ENCODE results near the gene PSG7. TPM values are rescaled to one million over a fixed set of nuclear protein-coding genes. Genes with fewer than 3 reads are reported as not detected.
"Not testable (repeated sequence)": the region's sequence is repeated elsewhere in the genome, so short reads cannot be mapped to it uniquely, and the experiment has no call there.

Gene PSG7
- not detected for total RNA-seq
- not detected for total RNA-seq (2013)

DNA sequence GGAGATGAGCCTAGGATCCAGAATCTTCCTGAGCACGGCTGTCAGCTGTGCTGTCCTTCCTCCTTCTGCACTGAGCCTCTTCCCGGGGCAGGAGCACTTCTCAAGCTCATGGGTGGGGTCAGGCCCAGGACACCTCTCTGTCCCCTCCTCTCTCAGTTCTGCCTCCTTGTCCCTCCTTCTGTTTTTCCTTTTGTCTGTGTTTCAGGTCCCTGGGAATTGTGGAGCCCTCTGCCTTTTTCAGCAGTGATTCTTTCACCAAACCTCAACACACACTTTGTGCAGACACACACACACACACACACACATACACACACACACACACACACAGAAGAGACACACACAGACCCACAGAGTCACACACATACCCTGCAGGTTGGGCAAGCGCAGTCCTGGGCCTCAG is at the start of gene PSG7:
Gene PSG7 (minus strand): TSS at position 101 of the 400 bp plus-strand sequence. CDS start 131 bp downstream, outside the sequence.
- H3K4me3 Mint-ChIP-seq; DNase-seq; H3K36me3 ChIP-seq (ENCODE audit: control insufficient read depth, insufficient read depth, low read length); H3K4me1 Mint-ChIP-seq; H3K27ac ChIP-seq (ENCODE audit: low read length); H3K27ac Mint-ChIP-seq; H3K9me3 Mint-ChIP-seq; ATAC-seq; H3K4me1 ChIP-seq (ENCODE audit: control insufficient read depth, insufficient read depth, low read length); H3K27me3 ChIP-seq (ENCODE audit: control insufficient read depth, insufficient read depth, low read length); H3K9me3 ChIP-seq (ENCODE audit: control insufficient read depth, insufficient read depth, low read length); intact Hi-C loops (cut with micrococcal nuclease); H3K4me3 ChIP-seq (ENCODE audit: low read length); H3K36me3 Mint-ChIP-seq: not testable (repeated sequence)
- WGBS (ENCODE audit: insufficient coverage) = 79% methylated on average over 3 of the region's 3 CpGs
- peaks cover 10 to 28% of the 10 kb centered on the region in 2 donors for H3K27me3 Mint-ChIP-seq (ENCODE audit: low read depth in 2 of 2)

DNA sequence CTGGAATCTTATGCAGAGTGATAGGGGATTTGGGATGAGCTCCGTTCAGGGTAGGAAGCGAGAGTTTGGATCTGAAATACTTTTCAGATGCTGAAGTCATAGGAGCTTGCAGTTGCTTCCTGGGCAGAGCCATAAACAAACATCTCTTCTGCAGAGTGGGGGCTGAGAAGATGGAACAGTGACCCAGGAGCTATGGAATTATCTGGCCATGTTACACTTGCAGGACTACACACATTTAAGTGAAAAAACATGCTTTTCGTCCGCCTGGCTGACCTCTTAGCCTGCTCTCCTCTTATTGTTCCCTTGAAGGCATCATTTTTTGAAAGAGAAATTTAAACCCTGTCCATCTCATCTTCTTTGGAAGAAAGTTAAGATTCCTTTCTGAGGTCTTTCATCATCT is 48.6 kb upstream of the PSG7 start:
- TF ChIP-seq, protein P1, sequence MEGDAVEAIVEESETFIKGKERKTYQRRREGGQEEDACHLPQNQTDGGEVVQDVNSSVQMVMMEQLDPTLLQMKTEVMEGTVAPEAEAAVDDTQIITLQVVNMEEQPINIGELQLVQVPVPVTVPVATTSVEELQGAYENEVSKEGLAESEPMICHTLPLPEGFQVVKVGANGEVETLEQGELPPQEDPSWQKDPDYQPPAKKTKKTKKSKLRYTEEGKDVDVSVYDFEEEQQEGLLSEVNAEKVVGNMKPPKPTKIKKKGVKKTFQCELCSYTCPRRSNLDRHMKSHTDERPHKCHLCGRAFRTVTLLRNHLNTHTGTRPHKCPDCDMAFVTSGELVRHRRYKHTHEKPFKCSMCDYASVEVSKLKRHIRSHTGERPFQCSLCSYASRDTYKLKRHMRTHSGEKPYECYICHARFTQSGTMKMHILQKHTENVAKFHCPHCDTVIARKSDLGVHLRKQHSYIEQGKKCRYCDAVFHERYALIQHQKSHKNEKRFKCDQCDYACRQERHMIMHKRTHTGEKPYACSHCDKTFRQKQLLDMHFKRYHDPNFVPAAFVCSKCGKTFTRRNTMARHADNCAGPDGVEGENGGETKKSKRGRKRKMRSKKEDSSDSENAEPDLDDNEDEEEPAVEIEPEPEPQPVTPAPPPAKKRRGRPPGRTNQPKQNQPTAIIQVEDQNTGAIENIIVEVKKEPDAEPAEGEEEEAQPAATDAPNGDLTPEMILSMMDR (IDR thresholded peaks at IDR 0.05) = no peak
- Mint-ChIP-seq H3K27me3 (ENCODE audit: low read depth in 2 of 2) (peaks cover 13 to 25% of the 10 kb centered on the region in 2 donors), H3K9me3 (peaks cover 4% of the 10 kb centered on the region in 2 donors), H3K27ac (no peak overlapping the region), H3K4me1 (no peaks in the 10 kb centered on the region), H3K4me3 (no peak overlapping the region), H3K36me3 (no peaks in the 10 kb centered on the region)
- ATAC-seq (no peak), DNase-seq (no peak)
- no peaks in the 10 kb centered on the region for H3K9me3 ChIP-seq (ENCODE audit: control insufficient read depth, insufficient read depth, low read length)
- no peaks in the 10 kb centered on the region for H3K27me3 ChIP-seq (ENCODE audit: control insufficient read depth, insufficient read depth, low read length)
- 81% methylated on average over 4 of the region's 4 CpGs for WGBS (ENCODE audit: insufficient coverage)
- no peaks in the 10 kb centered on the region for H3K36me3 ChIP-seq (ENCODE audit: control insufficient read depth, insufficient read depth, low read length)
- no peak overlapping the region for H3K27ac ChIP-seq (ENCODE audit: low read length)
- no peaks in the 10 kb centered on the region for H3K4me1 ChIP-seq (ENCODE audit: control insufficient read depth, insufficient read depth, low read length)
- intact Hi-C loops (cut with micrococcal nuclease) = no loop called here
- H3K4me3 ChIP-seq (ENCODE audit: low read length) = no peak overlapping the region

DNA sequence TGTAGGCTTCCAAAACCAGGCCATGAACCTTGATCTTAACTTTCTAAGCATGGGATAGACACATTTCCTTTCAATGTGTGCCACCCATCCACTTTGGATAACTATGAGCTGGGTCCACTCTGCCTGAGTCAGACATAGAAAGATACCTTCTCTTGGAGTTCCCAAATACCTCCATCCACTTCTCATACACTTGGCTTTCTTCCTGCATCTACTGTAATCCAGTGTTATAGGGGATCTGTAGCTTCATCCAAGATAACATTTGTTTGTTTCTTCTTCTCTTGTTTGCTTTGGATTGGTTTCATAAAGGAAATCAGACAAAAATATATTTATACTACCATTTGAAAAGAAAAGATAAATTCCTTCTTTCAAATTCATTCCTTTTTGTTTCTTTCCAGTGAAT is 45.1 kb upstream of the PSG7 start:
- H3K27ac Mint-ChIP-seq; H3K4me3 Mint-ChIP-seq; H3K36me3 ChIP-seq (ENCODE audit: control insufficient read depth, insufficient read depth, low read length); H3K4me1 ChIP-seq (ENCODE audit: control insufficient read depth, insufficient read depth, low read length); H3K27ac ChIP-seq (ENCODE audit: low read length); H3K4me1 Mint-ChIP-seq; H3K36me3 Mint-ChIP-seq; DNase-seq; H3K9me3 ChIP-seq (ENCODE audit: control insufficient read depth, insufficient read depth, low read length); H3K4me3 ChIP-seq (ENCODE audit: low read length); H3K27me3 ChIP-seq (ENCODE audit: control insufficient read depth, insufficient read depth, low read length); H3K9me3 Mint-ChIP-seq; ATAC-seq; intact Hi-C loops (cut with micrococcal nuclease): not testable (repeated sequence)
- H3K27me3 Mint-ChIP-seq (ENCODE audit: low read depth in 2 of 2) = peaks cover 16 to 23% of the 10 kb centered on the region in 2 donors

DNA sequence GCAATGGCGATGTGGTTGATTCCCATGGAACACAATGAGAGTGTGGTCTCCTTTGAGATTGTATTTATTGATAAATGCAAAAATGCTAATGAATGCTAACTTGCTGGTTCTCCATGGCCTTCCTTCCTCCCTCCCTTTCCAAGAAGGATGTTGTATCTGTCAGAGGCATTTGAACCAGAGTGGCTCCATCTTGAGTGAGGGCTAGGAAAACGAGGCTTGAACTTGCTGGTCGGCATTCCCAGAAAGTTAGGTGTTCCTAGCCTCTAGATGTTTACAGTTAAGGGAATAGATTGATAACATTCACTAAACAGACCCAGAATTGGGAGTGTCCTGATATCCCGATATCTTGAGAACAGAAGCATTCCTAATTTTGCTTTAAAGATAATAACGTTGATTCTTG is 34.4 kb upstream of the PSG7 start:
- H3K4me3 ChIP-seq (ENCODE audit: low read length) = not testable (repeated sequence)

DNA sequence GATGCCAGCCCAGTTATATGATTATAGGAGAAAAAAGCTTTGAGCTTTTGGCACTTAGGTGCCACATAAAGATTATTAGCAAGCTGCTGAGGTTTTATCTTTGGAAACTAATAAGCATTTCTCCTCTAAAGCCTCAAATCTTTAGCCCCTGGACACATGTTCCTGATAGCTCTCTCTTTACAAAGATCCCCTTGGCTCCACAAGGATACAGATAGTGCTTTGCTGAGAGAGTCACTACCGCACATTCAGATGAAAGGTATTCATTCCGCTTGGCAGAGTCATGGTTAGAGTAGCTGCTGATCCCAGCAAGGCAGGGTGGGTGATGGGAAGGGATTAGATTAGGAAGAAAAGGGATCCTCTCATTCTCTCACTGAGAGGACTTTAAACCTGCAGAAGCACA is 28.2 kb upstream of the PSG7 start:
- no peak overlapping the region for H3K4me3 ChIP-seq (ENCODE audit: low read length)
- H3K27me3 ChIP-seq (ENCODE audit: control insufficient read depth, insufficient read depth, low read length) = no peaks in the 10 kb centered on the region
- WGBS (ENCODE audit: insufficient coverage) = 85% methylated on average over 2 of the region's 2 CpGs
- Mint-ChIP-seq H3K27me3 (ENCODE audit: low read depth in 2 of 2) (peaks cover 6 to 11% of the 10 kb centered on the region in 2 donors), H3K9me3 (no peaks in the 10 kb centered on the region), H3K4me1 (no peaks in the 10 kb centered on the region), H3K27ac (no peak overlapping the region), H3K36me3 (no peaks in the 10 kb centered on the region), H3K4me3 (no peak overlapping the region)
- H3K9me3 ChIP-seq (ENCODE audit: control insufficient read depth, insufficient read depth, low read length) = no peaks in the 10 kb centered on the region
- H3K27ac ChIP-seq (ENCODE audit: low read length) = no peak overlapping the region
- intact Hi-C loops (cut with micrococcal nuclease) = no loop called here
- no peaks in the 10 kb centered on the region for H3K36me3 ChIP-seq (ENCODE audit: control insufficient read depth, insufficient read depth, low read length)
- no peak for ATAC-seq
- no peak for DNase-seq
- TF ChIP-seq, protein P1 (IDR thresholded peaks at IDR 0.05) = no peak
- no peaks in the 10 kb centered on the region for H3K4me1 ChIP-seq (ENCODE audit: control insufficient read depth, insufficient read depth, low read length)

More for the DNA sequence above, 34.4 kb upstream of the PSG7 start:
- H3K4me1 Mint-ChIP-seq; H3K27ac Mint-ChIP-seq; H3K4me3 Mint-ChIP-seq; H3K9me3 ChIP-seq (ENCODE audit: control insufficient read depth, insufficient read depth, low read length); ATAC-seq; H3K36me3 ChIP-seq (ENCODE audit: control insufficient read depth, insufficient read depth, low read length); intact Hi-C loops (cut with micrococcal nuclease); H3K36me3 Mint-ChIP-seq; H3K27me3 ChIP-seq (ENCODE audit: control insufficient read depth, insufficient read depth, low read length); H3K27ac ChIP-seq (ENCODE audit: low read length); H3K4me1 ChIP-seq (ENCODE audit: control insufficient read depth, insufficient read depth, low read length); DNase-seq; H3K9me3 Mint-ChIP-seq: not testable (repeated sequence)
- WGBS (ENCODE audit: insufficient coverage) = 89% methylated on average over 1 of the region's 5 CpGs
- peaks cover 9 to 24% of the 10 kb centered on the region in 2 donors for H3K27me3 Mint-ChIP-seq (ENCODE audit: low read depth in 2 of 2)
